Right atrium auricular region (tissue), 2 donors: ENCODE data around the gene ARMC2. TPM values are rescaled to one million over a fixed set of nuclear protein-coding genes. Genes with fewer than 3 reads are reported as not detected.

Experiments
- DNase-seq: peaks from one replicate; pipeline ENCODE4 v3.0.0-alpha.2; 2019; ENCODE audit warnings: low spot score
- H3K27ac ChIP-seq, 2 donors: fragments of 200-600 bp; sonication (generic); 1 replicate in 1 of 2; 2 replicates in 1 of 2; pipeline ENCODE4 v1.5.1; 2016 to 2019
- H3K27me3 ChIP-seq, 2 donors: fragments of 200-600 bp; sonication (generic); one replicate each; pipeline versions ENCODE4 v1.5.1 to v1.6.0; 2017 to 2019
- H3K36me3 ChIP-seq: fragments of 200-600 bp; sonication (generic); one replicate; pipeline ENCODE4 v1.5.1; 2016
- H3K4me1 ChIP-seq, 2 donors: fragments of 200-600 bp; sonication (generic); one replicate each; pipeline versions ENCODE4 v1.5.1 to v1.6.0; 2017 to 2019
- H3K4me3 ChIP-seq, 2 donors: fragments of 200-600 bp; sonication (generic); 1 replicate in 1 of 2; 2 replicates in 1 of 2; pipeline ENCODE4 v1.5.1; 2017 to 2019; ENCODE audit warnings: mild to moderate bottlenecking in 1 of 2, moderate library complexity in 1 of 2
- H3K9me3 ChIP-seq, 2 donors: fragments of 200-600 bp; sonication (generic); one replicate each; pipeline ENCODE4 v1.5.1; 2019
- total RNA-seq, 2 donors: library from RNA; depleted of rRNA; stranded (reverse); fragments of >200 nt; gene quantifications; one replicate each; pipeline ENCODE4 v1.1.0, GENCODE V29; 2016
- TF ChIP-seq, protein P1 (sequence below), 2 donors: fragments of 200-600 bp; sonication (generic); IDR thresholded peaks; one replicate each; pipeline ENCODE4 v1.5.1; 2019; ENCODE audit warnings: antibody characterized with exemption in 2 of 2

ARMC2 gene
- total RNA-seq, 2 donors from 2014 or later, result 5.3 to 5.5 TPM

GRCh38 chr6:109009962-109010704 lies 161.9 kb downstream of the ARMC2 start:
- TF ChIP-seq, protein P1, sequence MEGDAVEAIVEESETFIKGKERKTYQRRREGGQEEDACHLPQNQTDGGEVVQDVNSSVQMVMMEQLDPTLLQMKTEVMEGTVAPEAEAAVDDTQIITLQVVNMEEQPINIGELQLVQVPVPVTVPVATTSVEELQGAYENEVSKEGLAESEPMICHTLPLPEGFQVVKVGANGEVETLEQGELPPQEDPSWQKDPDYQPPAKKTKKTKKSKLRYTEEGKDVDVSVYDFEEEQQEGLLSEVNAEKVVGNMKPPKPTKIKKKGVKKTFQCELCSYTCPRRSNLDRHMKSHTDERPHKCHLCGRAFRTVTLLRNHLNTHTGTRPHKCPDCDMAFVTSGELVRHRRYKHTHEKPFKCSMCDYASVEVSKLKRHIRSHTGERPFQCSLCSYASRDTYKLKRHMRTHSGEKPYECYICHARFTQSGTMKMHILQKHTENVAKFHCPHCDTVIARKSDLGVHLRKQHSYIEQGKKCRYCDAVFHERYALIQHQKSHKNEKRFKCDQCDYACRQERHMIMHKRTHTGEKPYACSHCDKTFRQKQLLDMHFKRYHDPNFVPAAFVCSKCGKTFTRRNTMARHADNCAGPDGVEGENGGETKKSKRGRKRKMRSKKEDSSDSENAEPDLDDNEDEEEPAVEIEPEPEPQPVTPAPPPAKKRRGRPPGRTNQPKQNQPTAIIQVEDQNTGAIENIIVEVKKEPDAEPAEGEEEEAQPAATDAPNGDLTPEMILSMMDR (IDR thresholded peaks at IDR 0.05), result no peak
- peaks cover 0 to 54% of the 10 kb centered on the region in 2 donors for H3K4me1 ChIP-seq
- no peaks in the 10 kb centered on the region for H3K36me3 ChIP-seq

GRCh38 chr6:109010705-109011102 lies 162.5 kb downstream of the ARMC2 start:
- Histone ChIP-seq H3K27me3 (no peaks in the 10 kb centered on the region), H3K9me3 (no peaks in the 10 kb centered on the region), H3K36me3 (no peaks in the 10 kb centered on the region), H3K27ac (peak overlapping the region; percentile 97), H3K4me1 (peaks cover 0 to 53% of the 10 kb centered on the region in 2 donors), H3K4me3 (no peak overlapping the region)
- TF ChIP-seq, protein P1 (IDR thresholded peaks at IDR 0.05), result no peak
- no peak for DNase-seq

More at GRCh38 chr6:109009962-109010704, 161.9 kb downstream of the ARMC2 start:
- Histone ChIP-seq H3K9me3 (no peaks in the 10 kb centered on the region), H3K4me3 (peak overlapping the region; percentile 89 to 90), H3K27me3 (no peaks in the 10 kb centered on the region), H3K27ac (peak overlapping the region; percentile 97)
- no peak for DNase-seq

DNA sequence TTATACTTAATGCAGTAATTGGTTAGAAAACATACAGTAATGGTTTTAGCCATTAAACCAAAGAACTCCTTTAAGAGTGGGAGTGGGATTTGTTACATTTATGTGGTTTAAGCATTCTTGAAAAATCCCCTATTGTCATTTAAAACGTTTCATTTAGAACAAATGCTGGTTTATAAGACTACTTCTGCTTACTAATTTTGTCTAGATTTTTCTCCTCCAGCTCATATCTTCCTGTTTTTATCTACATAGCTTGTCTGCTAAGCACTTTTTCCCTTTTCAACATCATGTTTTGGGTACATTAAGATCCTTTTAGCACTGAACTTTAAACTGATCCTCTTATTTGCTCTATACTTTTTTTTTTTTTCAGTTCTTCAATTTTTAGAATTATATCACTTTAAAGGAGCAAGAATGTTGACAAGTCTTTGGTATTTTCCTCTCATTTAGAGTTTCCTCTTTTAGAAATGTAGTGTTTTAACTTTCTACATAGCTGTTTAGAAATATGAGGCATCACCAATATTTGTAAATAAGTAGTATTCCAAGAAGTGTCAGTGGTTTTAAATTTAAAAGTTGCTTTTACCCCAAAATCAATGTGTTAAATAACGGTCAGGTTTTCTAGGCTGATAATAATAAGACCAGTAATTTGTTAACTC lies 165.6 kb downstream of the ARMC2 start:
- TF ChIP-seq, protein P1 (IDR thresholded peaks at IDR 0.05), result no peak
- no peaks in the 10 kb centered on the region for H3K27me3 ChIP-seq
- no peaks in the 10 kb centered on the region for H3K9me3 ChIP-seq
- H3K4me3 ChIP-seq, result no peak overlapping the region
- no peak for DNase-seq
- H3K36me3 ChIP-seq, result no peaks in the 10 kb centered on the region
- H3K27ac ChIP-seq, result peak overlapping the region; percentile 34 to 40
- H3K4me1 ChIP-seq, result peaks cover 0 to 40% of the 10 kb centered on the region in 2 donors

DNA sequence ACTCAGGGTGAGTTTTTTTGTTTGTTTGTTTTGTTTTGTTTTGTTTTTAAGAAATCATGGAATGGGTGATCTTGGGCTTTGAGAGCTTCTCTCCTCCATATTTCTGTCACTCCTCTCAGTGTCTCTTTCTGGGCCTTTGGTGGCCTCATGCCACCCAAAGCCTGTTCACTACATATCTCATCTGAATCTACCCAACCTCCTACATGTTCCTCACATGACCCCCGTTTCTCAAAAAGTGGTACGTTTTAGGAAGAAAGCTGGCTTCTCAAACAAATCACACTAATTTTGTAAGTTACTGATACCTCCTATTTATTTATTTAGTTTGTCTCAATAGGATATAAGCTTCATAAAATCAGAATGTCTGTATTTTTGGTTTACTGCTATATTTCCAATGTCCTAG lies 166.4 kb downstream of the ARMC2 start:
- no peak for DNase-seq
- H3K4me1 ChIP-seq, result peaks cover 0 to 45% of the 10 kb centered on the region in 2 donors
- H3K27me3 ChIP-seq, result no peaks in the 10 kb centered on the region
- no peaks in the 10 kb centered on the region for H3K9me3 ChIP-seq
- H3K4me3 ChIP-seq, result no peak overlapping the region
- no peaks in the 10 kb centered on the region for H3K36me3 ChIP-seq
- H3K27ac ChIP-seq, result peak overlapping the region; percentile 34 to 40
- TF ChIP-seq, protein P1 (IDR thresholded peaks at IDR 0.05), result no peak

GRCh38 chr6:109015176-109015575 lies 167.0 kb downstream of the ARMC2 start:
- Histone ChIP-seq H3K4me1 (peaks cover 0 to 47% of the 10 kb centered on the region in 2 donors), H3K36me3 (no peaks in the 10 kb centered on the region), H3K9me3 (no peaks in the 10 kb centered on the region), H3K27me3 (no peaks in the 10 kb centered on the region), H3K4me3 (no peak overlapping the region), H3K27ac (peak overlapping the region; percentile 34 to 40)
- DNase-seq, result no peak
- TF ChIP-seq, protein P1 (IDR thresholded peaks at IDR 0.05), result no peak
